Astrocyte of the spinal cord (primary cell): ENCODE measurements around the gene ZFP69.
A peak's percentile ranks its signal among the peaks of the same experiment; 100 is the strongest.

Source experiments
- DNase-seq: peaks from one replicate; pipeline ENCODE4 v3.0.0; 2011; ENCODE audit warnings: low read depth, low spot score
- H3K4me3 ChIP-seq: 2 replicates; pipeline ENCODE4 v1.5.1; 2011; ENCODE audit warnings: low read depth, mild to moderate bottlenecking, low read length, moderate library complexity
- CTCF ChIP-seq: IDR thresholded peaks from 2 replicates; pipeline ENCODE4 v1.5.1; 2012; ENCODE audit warnings: low read depth, mild to moderate bottlenecking, low read length, inconsistent platforms
- in situ Hi-C: cut with HindIII; loops from 2 replicates; pipeline ENCODE4 v1.10.0; 2017; ENCODE audit warnings: low sequenced_read_pairs

Gene ZFP69

GRCh38 chr1:40439247-40439646 is 37.8 kb upstream of the ZFP69 start:
- no peak for TF ChIP-seq CTCF
- in situ Hi-C loops, result no loop called here
- no peak overlapping the region for H3K4me3 ChIP-seq
- no peak for DNase-seq

GRCh38 chr1:40449684-40450494 is 27.2 kb upstream of the ZFP69 start, which contains the start of gene ZFP69B:
Gene ZFP69B (plus strand): TSS chr1:40450476. CDS start chr1:40450962, 486 bp downstream.
- in situ Hi-C loops, result no loop called here
- TF ChIP-seq CTCF, result no peak
- peak within 1 kb of the TSS; percentile 60 for H3K4me3 ChIP-seq
- peak; percentile 92 for DNase-seq

GRCh38 chr1:40450495-40451237 is 26.4 kb upstream of the ZFP69 start:
- TF ChIP-seq CTCF, result no peak
- in situ Hi-C loops, result no loop called here
- H3K4me3 ChIP-seq, result peak overlapping the region; percentile 60
- DNase-seq, result peak; percentile 76

GRCh38 chr1:40451238-40451585 is 25.9 kb upstream of the ZFP69 start:
- no peak for TF ChIP-seq CTCF
- DNase-seq, result no peak
- in situ Hi-C loops, result no loop called here
- peak overlapping the region; percentile 60 for H3K4me3 ChIP-seq

GRCh38 chr1:40454873-40455272 is 22.2 kb upstream of the ZFP69 start:
- H3K4me3 ChIP-seq, result no peak overlapping the region
- TF ChIP-seq CTCF, result no peak
- in situ Hi-C loops, result no loop called here
- DNase-seq, result no peak

- no peak for TF ChIP-seq CTCF
- no peak overlapping the region for H3K4me3 ChIP-seq
- peak; percentile 20 for DNase-seq
- in situ Hi-C loops, result no loop called here
These were observed 14.0 kb upstream of the ZFP69 start for GRCh38 chr1:40462956-40463590.
